Activated CD4-positive, alpha-beta T cell treated with anti-CD3 and anti-CD28 coated beads, Interleukin-2, amount 50 U/mL, for 24 hours (primary cell): ENCODE results near the gene FKRP.
A peak's percentile ranks its signal among the peaks of the same experiment; 100 is the strongest.

Source experiments
- DNase-seq, 2 donors: peaks; one replicate each; pipeline ENCODE4 v3.0.0-alpha.2; 2020; ENCODE audit warnings: low read depth in 1 of 2, low spot score in 1 of 2

The FKRP gene

GRCh38 chr19:46719629-46720502 lies 26.0 kb upstream of the FKRP start:
- no peak for DNase-seq

- no peak for DNase-seq
These were observed 25.2 kb upstream of the FKRP start for GRCh38 chr19:46720503-46721239.

GRCh38 chr19:46721269-46722003 lies 24.4 kb upstream of the FKRP start:
- no peak for DNase-seq

GRCh38 chr19:46722004-46722380 lies 23.9 kb upstream of the FKRP start:
- DNase-seq, result no peak

GRCh38 chr19:46722421-46723022 lies 23.3 kb upstream of the FKRP start:
- no peak for DNase-seq

GRCh38 chr19:46723023-46723461 lies 22.8 kb upstream of the FKRP start:
- DNase-seq, result no peak

- DNase-seq, result no peak
These were observed 22.4 kb upstream of the FKRP start for GRCh38 chr19:46723471-46723870.

GRCh38 chr19:46724468-46724867 lies 21.4 kb upstream of the FKRP start:
- DNase-seq, result no peak

- no peak for DNase-seq
These were observed 20.6 kb upstream of the FKRP start for GRCh38 chr19:46725036-46725820.

- DNase-seq, result no peak
These were observed 19.9 kb upstream of the FKRP start for GRCh38 chr19:46725859-46726393.

GRCh38 chr19:46726551-46726950 lies 19.3 kb upstream of the FKRP start:
- no peak for DNase-seq

- DNase-seq, result no peak
These were observed 18.8 kb upstream of the FKRP start for GRCh38 chr19:46726971-46727501.

GRCh38 chr19:46727757-46728156 lies 18.1 kb upstream of the FKRP start:
- no peak for DNase-seq

- DNase-seq, result no peak
These were observed 17.6 kb upstream of the FKRP start for GRCh38 chr19:46728208-46728607.

- peak; percentile 58 to 70 for DNase-seq
These were observed 17.0 kb upstream of the FKRP start for GRCh38 chr19:46728693-46729339.

- no peak for DNase-seq
These were observed 16.2 kb upstream of the FKRP start for GRCh38 chr19:46729696-46730095.

- no peak for DNase-seq
These were observed 15.7 kb upstream of the FKRP start for GRCh38 chr19:46730187-46730586.

GRCh38 chr19:46730595-46730994 lies 15.3 kb upstream of the FKRP start:
- DNase-seq, result no peak

- DNase-seq, result no peak
These were observed 14.8 kb upstream of the FKRP start for GRCh38 chr19:46731007-46731501.
